GM12872 (cell line): Measurements from ENCODE around the gene RHBDD1.

Source experiments
- CTCF ChIP-seq: IDR thresholded peaks from 3 replicates; pipeline ENCODE4 v1.5.1; 2011; ENCODE audit warnings: low read depth, mild to moderate bottlenecking, low read length, moderate library complexity; ENCODE audit not compliant: insufficient read depth

Gene RHBDD1

DNA sequence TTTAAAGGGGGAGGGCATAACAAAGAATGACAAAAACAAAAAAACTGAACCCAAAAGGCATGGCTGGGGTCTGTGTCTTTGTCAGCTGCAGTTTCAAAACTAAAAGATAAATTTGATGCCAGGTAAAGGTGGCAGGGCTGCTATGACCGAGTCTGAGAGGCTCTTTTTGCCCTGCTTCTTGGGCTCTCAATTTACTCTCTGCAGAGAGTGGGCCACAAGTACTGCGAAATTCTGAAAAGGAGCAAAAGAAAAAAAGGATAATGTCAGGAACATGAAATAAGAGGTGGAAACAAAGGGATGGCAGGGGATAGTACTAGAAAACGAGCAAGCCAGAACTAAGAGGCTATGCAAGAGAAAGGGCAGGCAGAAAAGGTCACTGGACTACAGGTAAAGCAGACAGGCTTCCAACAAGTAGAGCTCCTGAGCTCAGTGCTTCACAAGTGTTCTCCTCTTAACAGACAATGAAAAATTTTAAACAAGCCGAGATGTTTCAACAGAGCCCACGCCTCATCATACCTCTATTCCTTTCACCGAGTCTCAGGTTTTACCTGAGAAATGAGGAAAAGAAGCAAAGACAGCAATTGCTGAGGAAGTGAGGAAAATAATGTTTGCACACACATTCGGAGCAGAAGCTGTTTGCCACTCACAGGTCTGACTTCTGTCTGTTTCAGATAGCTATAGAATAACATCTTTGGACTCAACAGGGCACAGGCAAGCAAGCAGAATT is 43.5 kb upstream of the RHBDD1 start:
- no peak for TF ChIP-seq CTCF

DNA sequence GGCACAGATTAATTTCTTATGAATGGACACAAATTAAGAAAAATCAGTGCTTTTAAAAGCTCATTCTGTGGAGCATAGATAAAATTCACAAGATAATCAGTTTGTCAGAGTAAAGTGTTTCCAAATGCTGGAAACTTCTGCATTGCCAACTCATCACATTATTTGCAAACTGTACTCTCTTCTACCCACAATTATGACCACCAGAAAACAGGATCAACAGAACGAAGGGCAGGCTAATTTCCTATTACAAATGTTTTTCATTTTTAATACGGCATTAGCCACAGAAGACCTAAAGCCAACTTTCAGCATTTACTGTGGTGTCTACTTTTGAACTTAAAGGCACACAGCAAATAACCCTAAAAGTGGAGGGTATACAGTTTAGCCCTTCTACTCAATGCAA is 42.2 kb upstream of the RHBDD1 start:
- no peak for TF ChIP-seq CTCF

DNA sequence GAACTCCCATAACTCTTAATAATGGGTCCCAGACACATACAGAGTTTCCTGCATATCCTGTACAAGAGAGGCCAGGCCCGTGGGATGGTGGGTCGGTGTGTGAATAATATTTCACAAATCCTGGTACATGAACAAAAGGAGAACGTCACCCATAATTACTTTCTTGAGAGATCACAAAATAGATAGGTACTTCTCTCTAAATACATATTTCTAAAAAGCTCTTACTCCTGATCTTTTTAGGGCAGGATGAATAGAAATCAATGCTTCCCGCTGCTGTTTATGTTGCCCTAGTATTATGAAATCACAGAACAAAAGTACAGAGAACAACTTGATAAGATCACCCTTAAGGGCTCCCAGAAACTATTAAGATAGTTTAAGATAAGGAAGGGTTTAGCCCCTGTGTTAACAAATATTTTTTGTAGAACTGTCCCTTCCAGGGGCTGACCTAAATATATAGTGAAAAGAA is 41.6 kb upstream of the RHBDD1 start:
- TF ChIP-seq CTCF: no peak

GRCh38 chr2:226794751-226795171 is 41.1 kb upstream of the RHBDD1 start:
- TF ChIP-seq CTCF: no peak

GRCh38 chr2:226795281-226796011 is 40.4 kb upstream of the RHBDD1 start:
- TF ChIP-seq CTCF: no peak

DNA sequence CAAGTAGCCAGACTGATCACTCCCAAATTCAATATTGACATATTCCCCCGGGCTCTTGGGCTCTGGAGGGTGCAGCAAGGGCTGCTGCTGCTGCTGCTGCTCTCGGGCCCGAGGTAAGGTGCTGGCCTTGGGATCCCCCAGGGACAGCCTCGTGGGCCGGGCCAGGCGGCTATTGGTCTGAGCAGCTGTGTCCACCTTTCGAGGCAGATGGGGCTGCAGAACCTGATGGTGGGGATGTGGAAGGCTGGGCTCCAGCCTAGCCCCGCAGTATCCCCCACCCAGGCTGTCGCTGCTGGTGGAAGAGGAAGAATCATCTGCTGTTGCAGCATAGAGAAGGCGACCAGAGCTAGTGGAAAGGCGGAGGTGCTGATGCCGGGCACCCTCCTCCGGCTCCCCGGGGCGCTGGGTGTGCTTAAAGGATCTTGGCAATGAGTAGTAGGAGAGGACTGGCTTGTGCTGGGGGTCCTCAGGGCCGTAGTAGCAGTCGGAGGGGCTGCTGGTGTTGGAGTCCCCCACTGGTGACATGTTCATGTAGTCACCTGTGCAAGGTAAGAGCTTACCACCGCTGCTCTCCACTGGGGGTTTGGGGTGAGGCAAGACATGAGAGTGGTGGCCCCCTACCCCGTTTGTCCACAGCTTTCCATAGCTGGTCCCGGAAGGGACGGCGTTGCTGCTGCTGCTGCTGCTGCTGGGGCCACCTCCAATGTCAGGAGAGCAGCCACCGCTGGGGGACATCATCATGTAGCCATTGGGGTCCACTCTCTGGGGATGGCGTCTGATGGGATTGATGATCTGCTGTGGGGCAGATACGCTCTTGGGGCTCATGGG is 39.6 kb upstream of the RHBDD1 start:
- TF ChIP-seq CTCF: no peak

DNA sequence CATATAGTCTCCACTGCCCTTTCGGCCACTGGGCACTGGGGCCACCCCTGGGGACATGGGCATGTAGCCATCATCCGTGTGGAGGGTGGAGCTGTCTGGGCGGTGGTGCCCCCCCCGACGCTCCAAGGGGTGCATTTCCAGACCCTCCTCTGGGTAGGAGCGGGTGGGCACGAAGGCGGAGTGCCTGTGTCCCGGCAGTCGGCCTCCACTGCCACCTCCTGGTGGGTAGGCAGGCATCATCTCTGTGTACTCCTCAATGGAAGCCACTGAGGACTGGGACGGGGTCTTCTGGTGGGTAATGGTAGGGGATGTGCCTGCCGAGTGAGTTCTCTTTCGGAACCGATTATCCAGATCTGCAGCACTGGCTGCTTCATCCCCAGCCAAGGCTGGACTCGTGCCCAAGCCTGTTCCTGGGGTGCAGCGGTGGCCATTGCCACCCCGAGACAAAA is 39.0 kb upstream of the RHBDD1 start:
- 0 out of 3 replicates have a peak, but pooled peaks have one; percentile 24 for TF ChIP-seq CTCF
